ENCODE data around the gene CNTN4. TPM values are rescaled to one million over a fixed set of nuclear protein-coding genes. Genes with fewer than 3 reads are reported as not detected.

The CNTN4 gene
- total RNA-seq, 1 donor from 2014 or later, result 37.5 TPM

DNA sequence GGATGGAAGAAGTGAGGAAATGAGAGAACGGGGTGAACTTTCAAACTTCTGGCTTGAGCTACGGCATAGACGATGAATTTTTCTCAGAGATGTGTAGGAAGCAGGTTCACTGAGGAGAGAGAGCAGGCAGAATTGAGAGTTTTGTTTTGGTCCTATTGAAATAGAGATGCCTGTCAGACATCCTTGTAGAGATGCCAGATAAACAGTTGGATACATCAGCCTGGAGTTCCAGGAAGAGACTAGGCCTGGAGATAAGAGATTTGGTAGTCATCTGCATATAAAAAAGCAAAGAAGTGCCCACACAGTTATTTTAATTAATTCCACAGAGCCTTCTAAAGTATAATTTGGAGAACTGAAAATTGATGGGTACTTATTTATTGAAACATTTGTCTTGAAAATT lies 515.9 kb downstream of the CNTN4 start:
- H3K36me3 ChIP-seq, result no peaks in the 10 kb centered on the region
- no peaks in the 10 kb centered on the region for H3K27me3 ChIP-seq
- intact Hi-C loops (cut with DNase I), result no loop called here
- no peak for DNase-seq (ENCODE audit: low spot score in 2 of 2)
- H3K4me3 ChIP-seq, result no peak overlapping the region
- TF ChIP-seq, protein P1, sequence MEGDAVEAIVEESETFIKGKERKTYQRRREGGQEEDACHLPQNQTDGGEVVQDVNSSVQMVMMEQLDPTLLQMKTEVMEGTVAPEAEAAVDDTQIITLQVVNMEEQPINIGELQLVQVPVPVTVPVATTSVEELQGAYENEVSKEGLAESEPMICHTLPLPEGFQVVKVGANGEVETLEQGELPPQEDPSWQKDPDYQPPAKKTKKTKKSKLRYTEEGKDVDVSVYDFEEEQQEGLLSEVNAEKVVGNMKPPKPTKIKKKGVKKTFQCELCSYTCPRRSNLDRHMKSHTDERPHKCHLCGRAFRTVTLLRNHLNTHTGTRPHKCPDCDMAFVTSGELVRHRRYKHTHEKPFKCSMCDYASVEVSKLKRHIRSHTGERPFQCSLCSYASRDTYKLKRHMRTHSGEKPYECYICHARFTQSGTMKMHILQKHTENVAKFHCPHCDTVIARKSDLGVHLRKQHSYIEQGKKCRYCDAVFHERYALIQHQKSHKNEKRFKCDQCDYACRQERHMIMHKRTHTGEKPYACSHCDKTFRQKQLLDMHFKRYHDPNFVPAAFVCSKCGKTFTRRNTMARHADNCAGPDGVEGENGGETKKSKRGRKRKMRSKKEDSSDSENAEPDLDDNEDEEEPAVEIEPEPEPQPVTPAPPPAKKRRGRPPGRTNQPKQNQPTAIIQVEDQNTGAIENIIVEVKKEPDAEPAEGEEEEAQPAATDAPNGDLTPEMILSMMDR (IDR thresholded peaks at IDR 0.05), result no peak
- H3K9me3 ChIP-seq, result no peaks in the 10 kb centered on the region
- no peaks in the 10 kb centered on the region for H3K4me1 ChIP-seq
- H3K27ac ChIP-seq, result no peak overlapping the region

DNA sequence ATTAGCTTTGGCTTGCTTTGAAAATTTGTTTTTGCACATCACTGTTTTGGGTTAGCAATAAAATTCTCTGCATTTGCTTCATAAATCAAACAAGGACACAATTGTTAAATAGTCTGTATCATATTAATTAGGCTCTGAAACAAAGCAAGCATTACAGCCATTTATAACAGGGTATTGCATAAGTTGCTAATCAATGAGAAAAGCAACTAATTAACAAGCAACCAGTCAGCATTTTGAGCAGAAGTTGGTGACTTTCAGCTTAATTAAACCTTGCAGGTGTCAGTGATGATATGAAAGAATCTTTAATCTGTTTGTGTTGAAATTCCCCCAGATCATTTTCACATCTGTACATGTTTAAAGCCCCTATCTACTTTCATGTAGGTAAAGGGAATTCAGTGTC lies 516.4 kb downstream of the CNTN4 start:
- Histone ChIP-seq H3K27me3 (no peaks in the 10 kb centered on the region), H3K27ac (no peak overlapping the region), H3K9me3 (no peaks in the 10 kb centered on the region), H3K36me3 (no peaks in the 10 kb centered on the region), H3K4me1 (no peaks in the 10 kb centered on the region), H3K4me3 (no peak overlapping the region)
- intact Hi-C loops (cut with DNase I), result no loop called here
- TF ChIP-seq, protein P1 (IDR thresholded peaks at IDR 0.05), result no peak
- no peak for DNase-seq (ENCODE audit: low spot score in 2 of 2)

DNA sequence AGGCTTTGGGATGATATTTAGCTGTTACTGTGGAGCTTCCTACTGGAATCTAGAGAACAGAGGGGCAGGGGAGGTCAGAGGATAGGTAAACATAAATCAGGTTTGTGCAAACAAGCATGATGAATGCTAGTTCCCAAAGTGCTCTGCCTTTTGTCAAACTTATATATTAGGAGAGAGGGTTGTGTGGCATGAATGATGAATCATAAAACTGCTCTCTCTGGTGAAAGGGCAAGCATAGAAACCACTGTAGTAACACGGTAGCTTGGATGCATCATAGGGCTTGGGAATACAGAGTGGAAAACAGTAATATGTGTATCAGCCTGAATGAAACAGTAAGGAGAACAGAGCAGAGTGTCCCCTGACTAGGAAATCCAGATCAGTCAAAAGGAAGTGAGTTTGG lies 524.8 kb downstream of the CNTN4 start:
- no peak for DNase-seq (ENCODE audit: low spot score in 2 of 2)
- no peak overlapping the region for H3K4me3 ChIP-seq
- H3K36me3 ChIP-seq, result no peaks in the 10 kb centered on the region
- no peaks in the 10 kb centered on the region for H3K9me3 ChIP-seq
- intact Hi-C loops (cut with DNase I), result no loop called here
- TF ChIP-seq, protein P1 (IDR thresholded peaks at IDR 0.05), result no peak
- no peaks in the 10 kb centered on the region for H3K27me3 ChIP-seq
- no peaks in the 10 kb centered on the region for H3K4me1 ChIP-seq
- no peak overlapping the region for H3K27ac ChIP-seq

DNA sequence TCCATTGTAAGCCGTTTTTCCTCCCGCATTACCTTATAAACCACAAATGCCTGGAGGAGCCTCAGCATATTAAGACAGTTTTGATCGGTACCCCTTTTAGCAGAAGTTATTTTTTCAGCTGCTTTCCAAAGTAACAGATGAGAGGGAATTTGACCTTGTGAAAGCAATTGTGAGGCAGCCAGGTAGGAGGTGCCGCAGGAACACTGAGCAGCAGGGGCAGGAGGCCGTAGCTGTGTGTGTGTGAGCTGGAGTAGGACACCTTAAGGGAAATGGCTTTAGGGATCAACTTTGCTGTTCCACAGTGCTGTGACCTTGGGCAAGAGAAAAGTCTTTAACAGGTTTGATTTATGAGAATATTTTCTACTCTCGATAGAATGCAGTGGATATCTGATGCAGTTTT lies 529.5 kb downstream of the CNTN4 start:
- TF ChIP-seq, protein P1 (IDR thresholded peaks at IDR 0.05), result no peak
- Histone ChIP-seq H3K4me3 (no peak overlapping the region), H3K4me1 (no peaks in the 10 kb centered on the region), H3K27ac (no peak overlapping the region), H3K36me3 (no peaks in the 10 kb centered on the region), H3K9me3 (no peaks in the 10 kb centered on the region), H3K27me3 (no peaks in the 10 kb centered on the region)
- intact Hi-C loops (cut with DNase I), result no loop called here
- no peak for DNase-seq (ENCODE audit: low spot score in 2 of 2)

DNA sequence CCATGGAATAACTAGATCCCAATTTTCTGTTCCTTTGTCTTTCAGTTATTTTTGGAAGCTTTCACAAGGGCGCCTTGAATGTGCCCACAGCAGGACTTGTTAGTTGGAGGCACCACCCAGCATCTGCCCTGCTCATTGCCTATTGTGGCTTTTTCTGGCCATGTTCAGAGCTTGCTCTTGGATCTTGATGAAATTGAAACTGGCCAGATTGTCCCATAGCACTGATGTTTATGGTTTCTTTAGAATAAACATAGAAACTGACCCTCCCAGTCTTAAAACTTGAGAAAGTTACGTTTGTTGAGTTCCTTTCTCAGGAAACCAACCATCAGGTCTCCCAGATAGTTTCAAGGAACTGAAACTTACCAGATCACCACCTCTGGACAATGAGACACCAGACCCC lies 536.8 kb downstream of the CNTN4 start:
- DNase-seq (ENCODE audit: low spot score in 2 of 2), result no peak
- H3K27me3 ChIP-seq, result no peaks in the 10 kb centered on the region
- no peak overlapping the region for H3K27ac ChIP-seq
- H3K36me3 ChIP-seq, result no peaks in the 10 kb centered on the region
- H3K4me1 ChIP-seq, result no peaks in the 10 kb centered on the region
- H3K9me3 ChIP-seq, result no peaks in the 10 kb centered on the region
- intact Hi-C loops (cut with DNase I), result no loop called here
- no peak overlapping the region for H3K4me3 ChIP-seq
- TF ChIP-seq, protein P1 (IDR thresholded peaks at IDR 0.05), result no peak

DNA sequence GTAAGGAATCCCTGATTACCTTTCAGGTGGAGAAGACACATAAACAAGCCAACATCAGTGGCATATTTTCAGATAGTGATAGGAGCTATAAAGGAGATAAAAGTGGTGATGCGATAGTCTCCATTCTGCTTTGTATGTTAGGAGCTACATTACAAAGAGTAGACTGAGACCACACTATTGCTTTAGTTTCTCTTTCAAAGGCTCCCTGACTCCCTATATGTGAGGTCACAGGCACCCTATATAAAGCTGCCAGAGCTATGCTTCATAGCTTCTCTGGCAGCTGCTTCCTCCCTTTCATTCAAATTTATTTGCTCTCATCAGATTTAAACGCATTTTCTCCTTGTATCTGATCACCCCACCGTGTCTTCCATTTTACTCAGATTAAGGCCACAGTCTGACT lies 544.9 kb downstream of the CNTN4 start:
- no peak overlapping the region for H3K27ac ChIP-seq
- peaks cover 0 to under 1% of the 10 kb centered on the region in 2 donors for H3K9me3 ChIP-seq
- H3K4me1 ChIP-seq, result no peaks in the 10 kb centered on the region
- H3K4me3 ChIP-seq, result no peak overlapping the region
- TF ChIP-seq, protein P1 (IDR thresholded peaks at IDR 0.05), result no peak
- H3K36me3 ChIP-seq, result no peaks in the 10 kb centered on the region
- H3K27me3 ChIP-seq, result no peaks in the 10 kb centered on the region
- intact Hi-C loops (cut with DNase I), result no loop called here
- DNase-seq (ENCODE audit: low spot score in 2 of 2), result no peak
